Neural cell (in vitro differentiated cells): ENCODE data around the gene GABBR2. TPM values are rescaled to one million over a fixed set of nuclear protein-coding genes. Genes with fewer than 3 reads are reported as not detected.

Experiments
- H2AFZ ChIP-seq: fragments of 200-600, 300-800 bp; sonication (generic), shearing (Covaris generic); 2 replicates; pipeline ENCODE4 v1.6.0; 2014; ENCODE audit warnings: low read depth, mild to moderate bottlenecking, antibody characterized with exemption, low read length, moderate library complexity
- H3F3A ChIP-seq: fragments of 200-600 bp; shearing (Covaris generic); 2 replicates; pipeline ENCODE4 v1.6.1; 2016; ENCODE audit warnings: mild to moderate bottlenecking, moderate library complexity, mixed read lengths, antibody characterized with exemption, low read length; ENCODE audit not compliant: insufficient read depth, poor library complexity, severe bottlenecking
- H3K27ac ChIP-seq: fragments of 200-600, 300-800 bp; sonication (generic), shearing (Covaris generic); 2 replicates; pipeline ENCODE4 v1.5.1; 2014; ENCODE audit warnings: mild to moderate bottlenecking, low read length, moderate library complexity
- H3K27me3 ChIP-seq: fragments of 300-800, 200-600 bp; sonication (generic), shearing (Covaris generic); 2 replicates; pipeline ENCODE4 v1.6.0; 2014; ENCODE audit warnings: mild to moderate bottlenecking, low read depth, low read length, moderate library complexity; ENCODE audit not compliant: insufficient read depth
- H3K36me3 ChIP-seq: fragments of 300-800, 200-600 bp; sonication (generic), shearing (Covaris generic); 2 replicates; pipeline ENCODE4 v1.5.1; 2014; ENCODE audit warnings: mild to moderate bottlenecking, antibody characterized with exemption, low read length, moderate library complexity; ENCODE audit not compliant: insufficient read depth
- H3K4me2 ChIP-seq: fragments of 300-800, 200-600 bp; sonication (generic), shearing (Covaris generic); 2 replicates; pipeline ENCODE4 v1.6.0; 2014; ENCODE audit warnings: mild to moderate bottlenecking, low read length
- H3K4me3 ChIP-seq: fragments of 300-800, 200-600 bp; sonication (generic), shearing (Covaris generic); 2 replicates; pipeline ENCODE4 v1.5.1; 2014; ENCODE audit warnings: mild to moderate bottlenecking, low read length, moderate library complexity
- H3K79me2 ChIP-seq: fragments of 200-600 bp; shearing (Covaris generic); replicated peaks from 2 replicates; pipeline ENCODE4 v1.6.0; 2014; ENCODE audit warnings: mild to moderate bottlenecking, low read length, moderate library complexity; ENCODE audit not compliant: insufficient read depth
- H3K9ac ChIP-seq: fragments of 300-800, 200-600 bp; sonication (generic), shearing (Covaris generic); 2 replicates; pipeline ENCODE4 v1.6.1; 2016; ENCODE audit warnings: mild to moderate bottlenecking, low read length, mixed read lengths
- H3K9me2 ChIP-seq: fragments of 200-600 bp; shearing (Covaris generic); 2 replicates; pipeline ENCODE4 v1.6.1; 2016; ENCODE audit warnings: mild to moderate bottlenecking, low read length, mixed read lengths; ENCODE audit not compliant: insufficient read depth
- H3K9me3 ChIP-seq: fragments of 200-600, 300-800 bp; sonication (generic), shearing (Covaris generic); 2 replicates; pipeline ENCODE4 v1.6.1; 2016; ENCODE audit warnings: mild to moderate bottlenecking, mixed run types, low read length, moderate library complexity, mixed read lengths
- H4K20me1 ChIP-seq: fragments of 200-600 bp; shearing (Covaris generic); 2 replicates; pipeline ENCODE4 v1.6.1; 2016; ENCODE audit warnings: mild to moderate bottlenecking, mixed run types; ENCODE audit not compliant: insufficient read depth
- CTCF ChIP-seq: fragments of 450-650 bp; IDR thresholded peaks from 2 replicates; pipeline ENCODE4 v1.5.1; 2014; ENCODE audit warnings: antibody characterized with exemption, mild to moderate bottlenecking, moderate library complexity; ENCODE audit not compliant: poor library complexity, severe bottlenecking
- EZH2 ChIP-seq: fragments of 200-600, 300-800 bp; shearing (Covaris generic), sonication (generic); IDR thresholded peaks from 2 replicates; pipeline ENCODE4 v1.6.1; 2014; ENCODE audit warnings: antibody characterized with exemption, low read length, borderline replicate concordance, mild to moderate bottlenecking; ENCODE audit not compliant: insufficient read depth, poor library complexity, severe bottlenecking
- POLR2AphosphoS5 ChIP-seq: IDR thresholded peaks from 2 replicates; pipeline ENCODE4 v1.6.1; 2012
- REST ChIP-seq: IDR thresholded peaks from 2 replicates; pipeline ENCODE4 v1.6.1; 2012; ENCODE audit warnings: borderline replicate concordance
- SMC3 ChIP-seq: fragments of 450-650 bp; conservative IDR thresholded peaks from 2 replicates; pipeline ENCODE4 v1.6.1; 2014; ENCODE audit warnings: antibody characterized with exemption, mild to moderate bottlenecking, moderate library complexity; ENCODE audit not compliant: poor library complexity
- TAF1 ChIP-seq: IDR thresholded peaks from 2 replicates; pipeline ENCODE4 v1.6.1; 2012; ENCODE audit warnings: low read depth
- polyA plus RNA-seq: library from polyadenylated mRNA; depleted of rRNA; stranded (reverse); fragments of >200 nt; gene quantifications from 2 replicates; pipeline ENCODE4 v1.2.3, GENCODE V29; 2014

GABBR2 gene
- polyA plus RNA-seq, 1 donor from 2014 or later = 7.1 TPM

- Histone ChIP-seq H3K27me3 (peaks cover 37% of the 10 kb centered on the region), H3K9me2 (no peaks in the 10 kb centered on the region), H3K9ac (no peak overlapping the region), H3F3A (no peaks in the 10 kb centered on the region), H3K36me3 (no peaks in the 10 kb centered on the region), H3K79me2 (no peaks in the 10 kb centered on the region), H3K4me2 (no peak overlapping the region), H2AFZ (no peak overlapping the region), H3K4me3 (no peak overlapping the region), H3K27ac (no peak overlapping the region), H4K20me1 (no peaks in the 10 kb centered on the region), H3K9me3 (no peaks in the 10 kb centered on the region)
- TF ChIP-seq TAF1 (no peak), SMC3 (no peak)
Observed at GRCh38 chr9:98554752-98555151, 154.0 kb downstream of the GABBR2 start.

- Histone ChIP-seq H3K27me3 (peaks cover 44% of the 10 kb centered on the region), H3K27ac (no peak overlapping the region), H3K9me2 (no peaks in the 10 kb centered on the region), H3K9ac (no peak overlapping the region), H3K4me2 (no peak overlapping the region), H3F3A (no peaks in the 10 kb centered on the region), H3K9me3 (peaks cover 6% of the 10 kb centered on the region), H2AFZ (no peak overlapping the region), H3K79me2 (no peaks in the 10 kb centered on the region), H3K4me3 (no peak overlapping the region), H4K20me1 (no peaks in the 10 kb centered on the region), H3K36me3 (no peaks in the 10 kb centered on the region)
- TF ChIP-seq POLR2AphosphoS5 (no peak), REST (no peak), TAF1 (no peak)
Observed at GRCh38 chr9:98552331-98552730, 156.4 kb downstream of the GABBR2 start.

GRCh38 chr9:98551511-98552286, 157.0 kb downstream of the GABBR2 start:
- Histone ChIP-seq H4K20me1 (no peaks in the 10 kb centered on the region), H3K4me2 (no peak overlapping the region), H3K9me2 (no peaks in the 10 kb centered on the region), H2AFZ (no peak overlapping the region), H3K27ac (no peak overlapping the region), H3K36me3 (no peaks in the 10 kb centered on the region), H3K27me3 (peaks cover 43% of the 10 kb centered on the region), H3K9me3 (peaks cover 6% of the 10 kb centered on the region), H3K79me2 (no peaks in the 10 kb centered on the region), H3F3A (no peaks in the 10 kb centered on the region), H3K9ac (no peak overlapping the region), H3K4me3 (no peak overlapping the region)
- no peak for TF ChIP-seq POLR2AphosphoS5
- TF ChIP-seq REST = no peak
- TF ChIP-seq EZH2 = no peak
- TF ChIP-seq TAF1 = no peak
- no peak for TF ChIP-seq CTCF
- no peak for TF ChIP-seq SMC3
